Measurements from ENCODE around the gene ZNF892. TPM values are rescaled to one million over a fixed set of nuclear protein-coding genes. Genes with fewer than 3 reads are reported as not detected.

ZNF892 gene
- total and polyA plus RNA-seq, 2 of the 13 experiments (the other 11 are each of a cell fraction or from before 2014, with no cell fraction given) = not detected

DNA sequence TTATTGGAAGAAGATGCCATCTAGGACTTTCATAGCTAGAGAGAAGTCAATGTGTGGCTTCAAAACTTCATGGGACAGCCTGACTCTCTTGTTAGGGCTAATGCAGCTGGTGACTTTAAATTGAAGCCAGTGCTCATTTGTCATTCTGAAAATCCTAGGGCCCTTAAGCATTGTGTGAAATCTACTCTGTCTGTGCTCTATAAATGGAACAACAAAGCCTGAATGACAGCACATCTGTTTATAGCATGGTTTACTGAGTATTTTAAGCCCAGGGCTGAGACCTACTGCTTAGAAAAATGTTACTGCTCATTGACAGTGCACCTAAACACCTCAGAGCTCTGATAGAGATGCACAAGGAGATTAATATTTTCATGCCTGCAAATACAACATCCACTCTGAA, 30.8 kb downstream of the ZNF892 start:
- TF ChIP-seq, protein P1, sequence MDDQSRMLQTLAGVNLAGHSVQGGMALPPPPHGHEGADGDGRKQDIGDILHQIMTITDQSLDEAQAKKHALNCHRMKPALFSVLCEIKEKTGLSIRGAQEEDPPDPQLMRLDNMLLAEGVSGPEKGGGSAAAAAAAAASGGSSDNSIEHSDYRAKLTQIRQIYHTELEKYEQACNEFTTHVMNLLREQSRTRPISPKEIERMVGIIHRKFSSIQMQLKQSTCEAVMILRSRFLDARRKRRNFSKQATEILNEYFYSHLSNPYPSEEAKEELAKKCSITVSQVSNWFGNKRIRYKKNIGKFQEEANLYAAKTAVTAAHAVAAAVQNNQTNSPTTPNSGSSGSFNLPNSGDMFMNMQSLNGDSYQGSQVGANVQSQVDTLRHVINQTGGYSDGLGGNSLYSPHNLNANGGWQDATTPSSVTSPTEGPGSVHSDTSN (CRISPR knock-in tag; IDR thresholded peaks at IDR 0.05; ENCODE audit: borderline replicate concordance) = no peak
- TF ChIP-seq RXRB (CRISPR knock-in tag; IDR thresholded peaks at IDR 0.05; ENCODE audit: borderline replicate concordance) = no peak
- in situ Hi-C loops (cut with HindIII; ENCODE audit: extremely low pct_ligation_motif_present, low pct_unique_long_range_greater_than_20kb) = no loop called here
- FAIRE-seq (no peak), ATAC-seq (no peak), DNase-seq (ENCODE audit: low spot score) (no peak)
- Histone ChIP-seq H3K4me3 (replicated peaks in 1 of 3; ENCODE audit: insufficient read depth in 1 of 3, low read depth in 2 of 3, low read length in 3 of 3) (no peak overlapping the region), H3K4me1 (ENCODE audit: insufficient read depth, low read length) (no peaks in the 10 kb centered on the region), H3K9ac (ENCODE audit: insufficient read depth, low read depth, low read length) (no peak overlapping the region), H3K27me3 (ENCODE audit: control insufficient read depth in 1 of 2, insufficient read depth in 2 of 2, low read length in 2 of 2) (no peaks in the 10 kb centered on the region; a peak in 1 of 5 replicates), H3K4me2 (ENCODE audit: low read depth, low read length) (no peak overlapping the region), H4K20me1 (ENCODE audit: insufficient read depth, low read length) (no peaks in the 10 kb centered on the region), H3K36me3 (replicated peaks in 1 of 2; ENCODE audit: control insufficient read depth in 1 of 2, insufficient read depth in 2 of 2, low read length in 2 of 2) (no peaks in the 10 kb centered on the region), H2AFZ (ENCODE audit: low read length) (no peak overlapping the region), H3K79me2 (ENCODE audit: insufficient read depth, low read length) (no peaks in the 10 kb centered on the region), H3K27ac (ENCODE audit: extremely low read length, insufficient read depth, low read length) (no peak overlapping the region), H3K9me3 (ENCODE audit: low read length) (peaks cover 15% of the 10 kb centered on the region)
- ChIA-PET CTCF (ENCODE audit: low intra/inter-chr PET ratio, low total read pairs) (no interaction called here), POLR2A (no interaction called here)
- intact Hi-C loops (cut with micrococcal nuclease; ENCODE audit: unreplicated experiment) = no loop called here
- BruUV-seq (replicated peaks) = no TSS peak

DNA sequence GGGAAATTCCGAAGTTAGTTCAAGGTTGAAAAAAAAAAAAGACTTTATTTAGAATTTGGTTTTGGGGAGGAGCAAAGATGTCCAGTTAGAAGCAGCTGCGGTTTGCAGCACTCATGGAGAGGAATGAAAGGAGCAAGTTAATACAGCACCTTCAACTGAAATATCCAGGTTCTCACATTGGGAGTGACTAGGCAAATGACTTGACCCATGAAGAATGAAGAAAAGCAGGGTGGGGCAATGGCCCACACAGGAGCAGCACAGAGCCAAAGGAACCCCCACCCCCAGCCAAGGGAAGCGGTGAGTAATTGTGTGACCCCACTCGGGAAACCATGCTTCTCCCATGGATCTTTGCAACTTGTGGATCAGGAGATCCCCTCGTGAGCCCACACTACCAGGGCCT, 32.8 kb downstream of the ZNF892 start:
- Histone ChIP-seq H2AFZ (ENCODE audit: low read length) (no peak overlapping the region), H3K27me3 (ENCODE audit: control insufficient read depth in 1 of 2, insufficient read depth in 2 of 2, low read length in 2 of 2) (no peaks in the 10 kb centered on the region; a peak in 1 of 5 replicates), H4K20me1 (ENCODE audit: insufficient read depth, low read length) (no peaks in the 10 kb centered on the region), H3K79me2 (ENCODE audit: insufficient read depth, low read length) (no peaks in the 10 kb centered on the region), H3K4me3 (replicated peaks in 1 of 3; ENCODE audit: insufficient read depth in 1 of 3, low read depth in 2 of 3, low read length in 3 of 3) (no peak overlapping the region), H3K9ac (ENCODE audit: insufficient read depth, low read depth, low read length) (no peak overlapping the region), H3K36me3 (replicated peaks in 1 of 2; ENCODE audit: control insufficient read depth in 1 of 2, insufficient read depth in 2 of 2, low read length in 2 of 2) (no peaks in the 10 kb centered on the region), H3K4me2 (ENCODE audit: low read depth, low read length) (no peak overlapping the region), H3K27ac (ENCODE audit: extremely low read length, insufficient read depth, low read length) (no peak overlapping the region), H3K4me1 (ENCODE audit: insufficient read depth, low read length) (no peaks in the 10 kb centered on the region), H3K9me3 (ENCODE audit: low read length) (peaks cover 15% of the 10 kb centered on the region)
- 31% methylated on average over 5 of the region's 5 CpGs for WGBS (ENCODE audit: low lambda C conversion rate)
- ATAC-seq (no peak), DNase-seq (ENCODE audit: low spot score) (no peak), FAIRE-seq (no peak)
- in situ Hi-C loops (cut with HindIII; ENCODE audit: extremely low pct_ligation_motif_present, low pct_unique_long_range_greater_than_20kb) = no loop called here
- intact Hi-C loops (cut with micrococcal nuclease; ENCODE audit: unreplicated experiment) = no loop called here
- ChIA-PET POLR2A (no interaction called here), CTCF (ENCODE audit: low intra/inter-chr PET ratio, low total read pairs) (no interaction called here)
- no TSS peak for BruUV-seq (replicated peaks)
- TF ChIP-seq ZNF772 (CRISPR knock-in tag; IDR thresholded peaks at IDR 0.05) (no peak), ZNF746 (CRISPR knock-in tag; IDR thresholded peaks at IDR 0.05) (no peak)
